ENCODE data around the gene SDF2L1.

- TF ChIP-seq CTCF (IDR thresholded peaks at IDR 0.05) (no peak), POLR2A (IDR thresholded peaks at IDR 0.05) (no peak)
Observed at GRCh38 chr22:21626073-21626734, 15.9 kb upstream of the SDF2L1 start.

Data from body of pancreas (tissue), 4 donors.